H54 (cell line): ENCODE results near the gene CAPRIN2.

ENCODE experiments used
- DNase-seq: peaks from one replicate; pipeline ENCODE4 v3.0.0; 2011; ENCODE audit warnings: low spot score, mixed read lengths; ENCODE audit not compliant: insufficient read length
- FAIRE-seq: peaks from 3 replicates; lab custom pipeline; 2011; peaks lifted over from hg19 to GRCh38; lab: Jason Lieb, UNC
- POLR2A ChIP-seq: IDR thresholded peaks from 2 replicates; pipeline ENCODE4 v1.6.1; 2011; ENCODE audit warnings: low read depth, mild to moderate bottlenecking, low read length

Gene CAPRIN2

GRCh38 chr12:30753233-30753632 is 1.5 kb downstream of the CAPRIN2 start:
- FAIRE-seq (no peak), DNase-seq (no peak)
- no peak for TF ChIP-seq POLR2A

- no peak for TF ChIP-seq POLR2A
- FAIRE-seq (no peak), DNase-seq (no peak)
These were observed 2.5 kb downstream of the CAPRIN2 start for GRCh38 chr12:30752255-30752654.

- DNase-seq (no peak), FAIRE-seq (no peak)
- TF ChIP-seq POLR2A, result no peak
These were observed 6.6 kb downstream of the CAPRIN2 start for GRCh38 chr12:30748147-30748546.

- DNase-seq (no peak), FAIRE-seq (peak; percentile 38)
- TF ChIP-seq POLR2A, result no peak
These were observed 8.6 kb downstream of the CAPRIN2 start for GRCh38 chr12:30746190-30746589.

- FAIRE-seq, result peak; percentile 67
- no peak for DNase-seq
These were observed 10.4 kb downstream of the CAPRIN2 start for GRCh38 chr12:30744321-30744720.

GRCh38 chr12:30740274-30740673 is 14.5 kb downstream of the CAPRIN2 start:
- no peak for DNase-seq
- TF ChIP-seq POLR2A, result no peak
- no peak for FAIRE-seq

More at GRCh38 chr12:30744321-30744720, 10.4 kb downstream of the CAPRIN2 start:
- no peak for TF ChIP-seq POLR2A

- FAIRE-seq (peak; percentile 6), DNase-seq (no peak)
- no peak for TF ChIP-seq POLR2A
These were observed 15.7 kb downstream of the CAPRIN2 start for GRCh38 chr12:30739020-30739419.

GRCh38 chr12:30732954-30733637 is 21.7 kb downstream of the CAPRIN2 start:
- peak; percentile 27 for FAIRE-seq
- DNase-seq, result no peak
- no peak for TF ChIP-seq POLR2A

- TF ChIP-seq POLR2A, result no peak
- FAIRE-seq (no peak), DNase-seq (no peak)
These were observed 24.7 kb downstream of the CAPRIN2 start for GRCh38 chr12:30730011-30730410.

GRCh38 chr12:30729547-30729946 is 25.2 kb downstream of the CAPRIN2 start:
- DNase-seq (no peak), FAIRE-seq (no peak)
- no peak for TF ChIP-seq POLR2A

GRCh38 chr12:30726647-30727046 is 28.1 kb downstream of the CAPRIN2 start:
- no peak for TF ChIP-seq POLR2A
- FAIRE-seq (peak; percentile 64), DNase-seq (no peak)

GRCh38 chr12:30725739-30726138 is 29.0 kb downstream of the CAPRIN2 start:
- peak; percentile 35 for DNase-seq
- TF ChIP-seq POLR2A, result no peak
- FAIRE-seq, result peak; percentile 99

- DNase-seq, result peak; percentile 52
- FAIRE-seq, result peak; percentile 100
- no peak for TF ChIP-seq POLR2A
These were observed 35.7 kb downstream of the CAPRIN2 start for GRCh38 chr12:30719060-30719459.

- FAIRE-seq, result no peak
- TF ChIP-seq POLR2A, result no peak
These were observed 47.0 kb downstream of the CAPRIN2 start for GRCh38 chr12:30707613-30708342.

More at GRCh38 chr12:30707613-30708342, 47.0 kb downstream of the CAPRIN2 start:
- DNase-seq, result no peak
